D721Med (cell line): ENCODE measurements around the gene PER3.

ENCODE experiments used
- DNase-seq: peaks from one replicate; pipeline ENCODE4 v3.0.0; 2011; ENCODE audit warnings: low spot score; ENCODE audit not compliant: insufficient read length
- FAIRE-seq: peaks from 2 replicates; lab custom pipeline; 2011; peaks lifted over from hg19 to GRCh38; lab: Jason Lieb, UNC
- TF ChIP-seq, protein P1 (sequence below): IDR thresholded peaks from 2 replicates; pipeline ENCODE4 v1.5.1; 2012; ENCODE audit warnings: mild to moderate bottlenecking, control low read depth; ENCODE audit not compliant: insufficient read depth; ENCODE audit errors: missing control alignments

PER3 gene

GRCh38 chr1:7847599-7847998 is 63.5 kb downstream of the PER3 start:
- TF ChIP-seq, protein P1, sequence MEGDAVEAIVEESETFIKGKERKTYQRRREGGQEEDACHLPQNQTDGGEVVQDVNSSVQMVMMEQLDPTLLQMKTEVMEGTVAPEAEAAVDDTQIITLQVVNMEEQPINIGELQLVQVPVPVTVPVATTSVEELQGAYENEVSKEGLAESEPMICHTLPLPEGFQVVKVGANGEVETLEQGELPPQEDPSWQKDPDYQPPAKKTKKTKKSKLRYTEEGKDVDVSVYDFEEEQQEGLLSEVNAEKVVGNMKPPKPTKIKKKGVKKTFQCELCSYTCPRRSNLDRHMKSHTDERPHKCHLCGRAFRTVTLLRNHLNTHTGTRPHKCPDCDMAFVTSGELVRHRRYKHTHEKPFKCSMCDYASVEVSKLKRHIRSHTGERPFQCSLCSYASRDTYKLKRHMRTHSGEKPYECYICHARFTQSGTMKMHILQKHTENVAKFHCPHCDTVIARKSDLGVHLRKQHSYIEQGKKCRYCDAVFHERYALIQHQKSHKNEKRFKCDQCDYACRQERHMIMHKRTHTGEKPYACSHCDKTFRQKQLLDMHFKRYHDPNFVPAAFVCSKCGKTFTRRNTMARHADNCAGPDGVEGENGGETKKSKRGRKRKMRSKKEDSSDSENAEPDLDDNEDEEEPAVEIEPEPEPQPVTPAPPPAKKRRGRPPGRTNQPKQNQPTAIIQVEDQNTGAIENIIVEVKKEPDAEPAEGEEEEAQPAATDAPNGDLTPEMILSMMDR: no peak
- FAIRE-seq (no peak), DNase-seq (no peak)

DNA sequence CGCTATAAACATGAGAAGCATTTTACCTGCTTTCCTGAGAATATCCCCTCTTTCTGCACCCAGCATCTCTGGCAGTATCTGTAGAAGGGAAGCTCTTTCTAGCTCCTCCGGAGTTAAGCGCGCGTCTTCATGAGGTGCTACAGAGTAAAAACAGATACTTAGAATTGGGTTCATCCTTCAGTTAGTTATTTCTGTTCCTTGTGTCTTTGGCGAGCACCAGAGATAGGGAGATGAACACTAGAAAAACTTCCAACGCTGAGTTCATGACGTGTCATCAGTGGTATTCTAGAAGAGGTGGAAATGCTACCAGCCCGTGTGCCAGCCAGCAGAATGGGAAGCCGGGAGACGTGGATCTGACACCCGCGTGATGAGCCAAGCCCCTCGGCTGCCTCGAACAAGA is 66.7 kb downstream of the PER3 start:
- no peak for DNase-seq
- no peak for FAIRE-seq
- TF ChIP-seq, protein P1: no peak

GRCh38 chr1:7852804-7853683 is 69.0 kb downstream of the PER3 start, which contains the start of gene UTS2:
Gene UTS2 (minus strand): TSS chr1:7853065. CDS start chr1:7853003, 62 bp downstream.
- TF ChIP-seq, protein P1: no peak
- DNase-seq (no peak), FAIRE-seq (no peak)

GRCh38 chr1:7853684-7854026 is 69.6 kb downstream of the PER3 start:
- TF ChIP-seq, protein P1: no peak
- DNase-seq (no peak), FAIRE-seq (no peak)

- FAIRE-seq: no peak
- DNase-seq: no peak
- TF ChIP-seq, protein P1: no peak
Measured at GRCh38 chr1:7856345-7856744, 72.3 kb downstream of the PER3 start.

DNA sequence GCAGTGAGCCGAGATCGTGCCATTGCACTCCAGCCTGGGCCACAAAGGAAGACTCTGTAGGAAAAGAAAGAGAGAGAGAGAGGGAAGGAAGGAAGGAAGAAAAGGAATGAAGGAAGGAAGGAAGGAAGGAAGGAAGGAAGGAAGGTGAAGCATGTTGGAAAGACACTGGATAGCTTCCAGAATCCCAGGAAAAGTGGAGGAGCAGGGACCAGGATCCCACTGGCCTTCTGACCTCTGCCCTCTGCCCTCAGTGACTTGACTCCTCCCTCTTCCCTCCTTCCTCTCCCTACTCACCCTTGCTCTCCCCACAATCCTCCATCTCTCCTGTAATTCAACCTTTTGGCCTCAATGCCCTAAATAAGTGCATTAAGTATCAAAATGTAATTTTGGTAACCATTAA is 72.9 kb downstream of the PER3 start:
- DNase-seq: no peak
- no peak for FAIRE-seq
- TF ChIP-seq, protein P1: no peak

GRCh38 chr1:7857985-7858384 is 73.9 kb downstream of the PER3 start:
- TF ChIP-seq, protein P1: no peak
- FAIRE-seq: no peak
- DNase-seq: no peak
